Astrocyte of the spinal cord (primary cell): ENCODE results near the gene FOXN3.
"Not testable (repeated sequence)": the region's sequence is repeated elsewhere in the genome, so short reads cannot be mapped to it uniquely, and the experiment has no call there.

Source experiments
- DNase-seq: peaks from one replicate; pipeline ENCODE4 v3.0.0; 2011; ENCODE audit warnings: low read depth, low spot score
- H3K4me3 ChIP-seq: 2 replicates; pipeline ENCODE4 v1.5.1; 2011; ENCODE audit warnings: low read depth, mild to moderate bottlenecking, low read length, moderate library complexity
- in situ Hi-C: cut with HindIII; loops from 2 replicates; pipeline ENCODE4 v1.10.0; 2017; ENCODE audit warnings: low sequenced_read_pairs
- TF ChIP-seq, protein P1 (sequence below): IDR thresholded peaks from 2 replicates; pipeline ENCODE4 v1.5.1; 2012; ENCODE audit warnings: low read depth, mild to moderate bottlenecking, low read length, inconsistent platforms

Gene FOXN3

DNA sequence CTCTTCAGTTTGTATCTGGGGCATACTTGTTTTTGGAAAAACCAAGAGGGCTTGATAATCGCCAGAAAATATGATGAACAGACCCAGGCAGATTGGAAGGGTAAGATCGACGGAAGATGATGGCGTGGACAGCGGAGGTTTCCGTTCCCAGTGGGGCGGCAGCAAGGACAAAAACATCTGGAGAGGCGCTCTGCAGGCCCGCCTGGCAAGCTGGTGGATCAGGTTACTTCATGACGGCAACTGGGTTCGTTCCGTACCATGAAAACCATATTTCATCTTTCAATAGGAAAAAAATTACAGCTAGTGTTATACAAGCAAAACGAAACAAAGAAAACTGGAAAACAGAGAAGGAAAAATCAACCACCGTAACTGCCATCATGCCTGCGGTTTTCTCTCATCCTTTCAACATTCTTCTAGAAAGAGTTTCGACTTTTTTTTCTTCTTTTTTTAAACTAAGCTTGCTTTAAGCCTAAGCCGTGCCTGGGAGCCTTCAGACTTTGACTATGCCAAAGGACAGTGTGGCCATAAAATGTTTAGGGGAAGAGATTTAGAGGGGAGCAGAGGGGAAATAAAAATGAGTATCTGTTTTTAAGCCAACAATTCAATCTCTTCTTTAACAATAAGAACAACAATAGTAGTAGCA lies 210.5 kb downstream of the FOXN3 start:
- in situ Hi-C loops: no loop called here
- DNase-seq: peak; percentile 20
- H3K4me3 ChIP-seq: no peak overlapping the region
- TF ChIP-seq, protein P1, sequence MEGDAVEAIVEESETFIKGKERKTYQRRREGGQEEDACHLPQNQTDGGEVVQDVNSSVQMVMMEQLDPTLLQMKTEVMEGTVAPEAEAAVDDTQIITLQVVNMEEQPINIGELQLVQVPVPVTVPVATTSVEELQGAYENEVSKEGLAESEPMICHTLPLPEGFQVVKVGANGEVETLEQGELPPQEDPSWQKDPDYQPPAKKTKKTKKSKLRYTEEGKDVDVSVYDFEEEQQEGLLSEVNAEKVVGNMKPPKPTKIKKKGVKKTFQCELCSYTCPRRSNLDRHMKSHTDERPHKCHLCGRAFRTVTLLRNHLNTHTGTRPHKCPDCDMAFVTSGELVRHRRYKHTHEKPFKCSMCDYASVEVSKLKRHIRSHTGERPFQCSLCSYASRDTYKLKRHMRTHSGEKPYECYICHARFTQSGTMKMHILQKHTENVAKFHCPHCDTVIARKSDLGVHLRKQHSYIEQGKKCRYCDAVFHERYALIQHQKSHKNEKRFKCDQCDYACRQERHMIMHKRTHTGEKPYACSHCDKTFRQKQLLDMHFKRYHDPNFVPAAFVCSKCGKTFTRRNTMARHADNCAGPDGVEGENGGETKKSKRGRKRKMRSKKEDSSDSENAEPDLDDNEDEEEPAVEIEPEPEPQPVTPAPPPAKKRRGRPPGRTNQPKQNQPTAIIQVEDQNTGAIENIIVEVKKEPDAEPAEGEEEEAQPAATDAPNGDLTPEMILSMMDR: no peak

DNA sequence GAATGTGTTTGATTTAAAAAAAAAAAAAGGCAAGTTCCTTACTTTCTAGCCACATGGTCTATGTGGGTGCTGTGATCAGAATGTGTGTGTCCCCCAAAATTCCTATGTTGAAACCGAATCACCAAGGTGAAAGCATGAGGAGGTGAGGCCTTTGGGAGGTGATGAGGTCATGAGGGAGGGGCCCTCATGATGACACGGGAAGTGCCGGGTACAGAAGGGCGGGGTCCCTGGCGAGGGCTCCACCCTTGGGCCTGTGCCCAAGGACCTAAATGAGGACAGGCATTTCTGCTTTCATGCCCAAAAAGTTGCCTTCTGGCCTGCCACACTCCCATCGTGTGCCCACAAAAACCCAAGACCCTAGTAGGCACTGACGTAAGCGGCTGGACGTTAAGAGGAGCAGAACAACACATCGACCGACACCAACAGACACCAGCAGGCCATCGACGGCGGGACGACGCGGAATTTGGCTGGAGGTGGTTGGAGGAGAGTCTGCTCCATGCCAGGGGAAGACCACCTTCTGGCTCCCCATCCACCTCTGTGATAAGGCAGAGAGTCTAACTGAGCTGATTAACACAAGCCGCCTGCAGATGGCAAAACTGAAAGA lies 211.8 kb downstream of the FOXN3 start:
- TF ChIP-seq, protein P1: no peak
- in situ Hi-C loops: no loop called here
- H3K4me3 ChIP-seq: no peak overlapping the region
- no peak for DNase-seq

DNA sequence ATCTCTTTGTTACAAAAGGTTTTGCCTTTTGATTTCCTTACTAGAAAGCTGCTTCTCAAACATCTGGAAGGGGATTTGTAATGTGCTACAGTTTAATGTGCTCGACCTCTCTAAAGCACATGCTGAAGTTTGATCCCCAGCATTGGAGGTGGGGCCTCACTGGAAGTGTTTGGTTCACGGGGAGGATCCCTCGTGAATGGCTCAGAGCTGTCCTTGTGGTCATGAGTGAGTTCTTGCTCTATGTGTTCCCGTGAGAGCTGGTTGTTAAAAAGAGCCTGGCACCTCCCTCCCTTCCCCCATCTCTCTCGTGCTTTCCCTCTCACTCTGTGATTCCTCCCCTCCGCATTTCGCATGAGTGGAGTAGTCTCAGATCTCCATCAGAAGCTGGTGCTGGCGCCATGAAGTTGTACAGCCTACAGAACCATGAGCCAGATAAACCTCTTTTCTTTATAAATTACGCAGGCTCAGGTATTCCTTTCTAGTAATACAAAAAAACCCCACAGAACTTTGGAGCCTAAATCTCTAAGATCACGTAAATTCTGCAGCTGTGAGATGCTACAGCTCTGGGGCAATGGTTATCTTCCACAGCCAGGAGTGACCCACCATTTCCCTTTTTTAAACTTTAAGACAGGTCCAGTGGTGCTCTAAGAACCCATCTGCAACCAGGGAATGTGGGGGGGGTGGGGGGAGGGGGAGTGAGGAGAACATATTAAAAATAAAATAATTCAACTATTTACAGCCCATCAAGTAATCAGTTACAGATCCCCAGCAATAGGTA lies 214.4 kb downstream of the FOXN3 start:
- no peak overlapping the region for H3K4me3 ChIP-seq
- no peak for DNase-seq
- in situ Hi-C loops: no loop called here
- TF ChIP-seq, protein P1: no peak

DNA sequence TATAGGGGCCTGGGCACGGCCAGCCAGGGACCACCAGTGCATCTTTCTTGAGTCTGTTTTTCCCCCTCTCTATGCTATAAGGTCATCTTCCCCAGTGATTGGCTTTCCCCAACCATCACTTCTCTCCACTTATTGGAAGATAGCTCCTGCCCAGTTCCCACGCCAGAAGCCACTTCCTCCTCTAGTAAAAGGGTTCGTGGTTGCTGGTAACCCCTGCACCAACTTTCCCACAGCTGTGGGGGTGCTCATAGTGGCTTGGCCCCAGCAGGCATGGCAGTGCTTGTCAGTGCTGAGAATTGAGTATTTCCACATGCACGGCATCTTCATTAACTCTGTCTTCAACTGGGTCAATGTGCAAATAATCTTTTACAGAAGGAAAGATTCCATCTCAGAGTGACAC lies 215.4 kb downstream of the FOXN3 start:
- H3K4me3 ChIP-seq: no peak overlapping the region
- DNase-seq: no peak
- in situ Hi-C loops: no loop called here
- TF ChIP-seq, protein P1: no peak

DNA sequence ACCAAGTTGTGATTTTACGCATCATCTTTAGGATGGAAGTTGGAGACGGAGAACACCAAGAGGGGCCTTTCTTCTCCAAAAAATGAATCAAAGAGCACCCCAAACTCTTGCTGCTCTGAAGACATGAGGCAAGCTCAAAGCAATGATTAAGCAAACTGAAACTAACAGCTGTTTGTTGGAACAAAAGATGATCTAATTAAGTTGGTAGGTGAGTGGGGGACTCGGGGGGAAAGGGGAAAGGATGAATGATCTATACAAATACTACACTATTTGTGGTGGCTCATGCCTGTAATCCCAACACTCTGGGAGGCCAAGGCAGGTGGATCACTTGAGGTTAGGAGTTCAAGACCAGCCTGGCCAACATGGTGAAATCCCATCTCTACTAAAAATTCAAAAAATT lies 217.7 kb downstream of the FOXN3 start:
- DNase-seq, H3K4me3 ChIP-seq, in situ Hi-C loops: not testable (repeated sequence)

DNA sequence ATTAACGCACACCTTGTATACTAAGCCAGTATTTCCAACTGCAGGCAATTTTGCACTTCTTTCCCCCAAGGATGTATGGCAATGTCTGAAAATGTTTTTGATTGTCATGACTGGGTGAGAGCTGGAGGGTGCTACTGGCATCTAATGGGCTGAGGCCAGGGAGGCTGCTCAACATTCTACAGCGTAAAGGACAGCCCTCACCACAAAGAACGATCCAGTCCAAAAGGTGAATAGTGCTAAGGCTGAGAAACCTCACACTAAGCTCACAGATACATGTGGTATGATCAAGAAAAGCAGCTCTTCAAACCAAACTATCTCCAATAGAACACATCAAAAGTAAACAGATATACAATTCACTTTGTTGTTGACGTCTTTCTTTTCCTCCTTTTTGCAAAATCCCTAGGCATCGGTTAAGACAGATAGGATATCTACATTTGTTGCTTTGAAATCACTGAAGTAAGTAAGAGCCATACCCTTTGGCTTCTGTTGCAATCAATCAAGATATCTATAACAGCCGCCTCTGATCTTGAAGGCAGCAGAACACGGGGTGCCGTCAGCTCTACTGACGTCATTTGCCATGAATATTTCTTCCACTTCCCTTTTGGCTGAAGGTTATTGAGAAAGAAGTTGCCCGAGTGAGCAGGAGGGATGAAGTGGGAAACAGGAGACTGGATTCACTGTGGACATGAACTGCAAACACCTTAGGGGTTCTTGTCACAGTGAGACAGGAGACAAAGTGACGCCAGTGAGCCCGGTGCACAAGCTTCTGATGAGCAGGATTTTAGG lies 218.3 kb downstream of the FOXN3 start:
- DNase-seq: peak; percentile 49
- H3K4me3 ChIP-seq: no peak overlapping the region
- in situ Hi-C loops: no loop called here
- TF ChIP-seq, protein P1: no peak
